ENCODE data around the gene KCNQ1.

Gene KCNQ1

GRCh38 chr11:2655834-2656622, 211.2 kb downstream of the KCNQ1 start:
- Histone ChIP-seq H3K27me3 (ENCODE audit: insufficient read depth, low read length) (no peaks in the 10 kb centered on the region), H3K9me3 (ENCODE audit: low read length) (peaks cover 8% of the 10 kb centered on the region), H3K4me1 (ENCODE audit: insufficient read depth, low read length) (no peaks in the 10 kb centered on the region), H3K4me3 (ENCODE audit: low read length) (no peak overlapping the region), H3K36me3 (ENCODE audit: insufficient read depth, low read length) (no peaks in the 10 kb centered on the region), H2AFZ (ENCODE audit: low read depth, low read length) (no peak overlapping the region)

DNA sequence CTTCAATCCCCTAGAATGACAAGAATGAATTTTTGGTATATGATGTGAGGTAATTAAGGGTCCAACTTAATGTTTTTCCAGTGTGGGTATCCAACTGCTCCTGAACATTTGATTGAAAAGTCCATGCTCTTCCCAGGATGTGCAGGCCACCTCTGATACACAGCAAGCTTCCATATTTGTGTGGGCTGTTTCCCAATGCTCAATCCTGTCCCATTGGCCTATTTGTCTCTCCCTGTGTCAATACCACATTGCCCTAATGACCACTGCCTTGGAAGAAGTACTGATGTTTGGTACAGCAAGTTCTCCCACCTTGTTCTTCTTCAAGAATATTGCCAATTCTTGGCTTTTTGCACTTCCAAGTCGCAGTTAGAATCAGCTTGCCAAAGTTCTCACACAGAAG, 212.1 kb downstream of the KCNQ1 start:
- H3K9me3 ChIP-seq (ENCODE audit: low read length), result peaks cover 10% of the 10 kb centered on the region
- no peak overlapping the region for H2AFZ ChIP-seq (ENCODE audit: low read depth, low read length)
- no peaks in the 10 kb centered on the region for H3K36me3 ChIP-seq (ENCODE audit: insufficient read depth, low read length)
- no peaks in the 10 kb centered on the region for H3K4me1 ChIP-seq (ENCODE audit: insufficient read depth, low read length)
- no peaks in the 10 kb centered on the region for H3K27me3 ChIP-seq (ENCODE audit: insufficient read depth, low read length)
- no peak overlapping the region for H3K4me3 ChIP-seq (ENCODE audit: low read length)

DNA sequence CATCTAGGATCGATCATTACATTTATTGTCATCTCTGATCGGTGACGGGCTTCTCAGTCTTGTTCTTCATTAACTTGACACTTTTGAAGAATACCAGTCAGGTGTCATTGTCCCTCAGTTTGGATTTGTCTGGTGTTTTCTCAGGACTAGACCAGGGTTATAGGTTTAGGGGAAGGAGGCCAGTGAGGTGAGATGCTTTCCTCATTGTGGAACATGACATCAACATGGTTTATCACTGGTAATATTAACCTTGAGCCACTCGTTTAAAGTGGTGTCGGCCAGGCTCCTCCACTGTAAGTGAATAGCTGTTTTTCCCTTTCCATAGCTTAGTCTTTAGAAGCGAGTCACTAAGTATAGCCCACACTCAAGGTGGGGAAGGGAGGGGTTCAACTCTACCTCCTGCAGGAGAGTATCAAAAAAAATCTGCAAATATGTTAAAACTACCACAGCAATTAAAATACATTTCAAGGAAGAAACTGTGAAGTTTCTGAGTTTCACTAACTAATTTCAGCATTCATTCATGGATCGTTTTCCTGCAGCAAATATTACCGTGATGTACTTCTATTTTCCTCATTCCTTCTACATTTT, 213.0 kb downstream of the KCNQ1 start:
- Histone ChIP-seq H3K36me3 (ENCODE audit: insufficient read depth, low read length) (no peaks in the 10 kb centered on the region), H3K9me3 (ENCODE audit: low read length) (peaks cover 10% of the 10 kb centered on the region), H3K4me3 (ENCODE audit: low read length) (no peak overlapping the region), H2AFZ (ENCODE audit: low read depth, low read length) (no peak overlapping the region), H3K27me3 (ENCODE audit: insufficient read depth, low read length) (no peaks in the 10 kb centered on the region), H3K4me1 (ENCODE audit: insufficient read depth, low read length) (no peaks in the 10 kb centered on the region)

DNA sequence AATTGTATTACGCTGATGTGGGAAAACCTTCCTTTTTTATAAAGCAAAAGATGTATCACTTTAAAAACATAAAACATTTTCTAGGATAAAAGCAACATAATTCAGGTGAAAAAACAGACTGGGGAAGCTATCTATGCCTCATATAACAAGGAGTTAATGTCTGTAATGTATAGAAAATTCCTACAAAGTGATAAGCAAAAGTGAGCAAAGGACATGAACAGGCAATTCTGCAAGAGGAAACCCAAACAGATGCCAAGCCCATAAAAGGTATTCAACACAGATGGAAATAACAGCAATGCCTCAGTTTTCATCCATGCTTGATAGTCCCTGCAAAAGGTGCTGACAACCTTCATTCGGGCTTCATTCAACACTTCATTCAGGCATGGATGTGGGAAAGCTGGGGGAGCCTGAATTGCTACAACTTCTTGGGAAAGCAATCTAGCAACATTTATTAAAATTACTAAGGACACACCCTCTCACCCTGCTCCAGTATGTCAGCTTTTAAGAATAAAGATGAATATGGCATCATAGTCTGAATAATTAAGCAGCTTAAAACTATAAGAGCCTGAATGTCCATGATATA, 215.6 kb downstream of the KCNQ1 start:
- H3K27me3 ChIP-seq (ENCODE audit: insufficient read depth, low read length), result no peaks in the 10 kb centered on the region
- no peaks in the 10 kb centered on the region for H3K36me3 ChIP-seq (ENCODE audit: insufficient read depth, low read length)
- no peak overlapping the region for H2AFZ ChIP-seq (ENCODE audit: low read depth, low read length)
- no peaks in the 10 kb centered on the region for H3K4me1 ChIP-seq (ENCODE audit: insufficient read depth, low read length)
- no peak overlapping the region for H3K4me3 ChIP-seq (ENCODE audit: low read length)
- H3K9me3 ChIP-seq (ENCODE audit: low read length), result peaks cover 12% of the 10 kb centered on the region

DNA sequence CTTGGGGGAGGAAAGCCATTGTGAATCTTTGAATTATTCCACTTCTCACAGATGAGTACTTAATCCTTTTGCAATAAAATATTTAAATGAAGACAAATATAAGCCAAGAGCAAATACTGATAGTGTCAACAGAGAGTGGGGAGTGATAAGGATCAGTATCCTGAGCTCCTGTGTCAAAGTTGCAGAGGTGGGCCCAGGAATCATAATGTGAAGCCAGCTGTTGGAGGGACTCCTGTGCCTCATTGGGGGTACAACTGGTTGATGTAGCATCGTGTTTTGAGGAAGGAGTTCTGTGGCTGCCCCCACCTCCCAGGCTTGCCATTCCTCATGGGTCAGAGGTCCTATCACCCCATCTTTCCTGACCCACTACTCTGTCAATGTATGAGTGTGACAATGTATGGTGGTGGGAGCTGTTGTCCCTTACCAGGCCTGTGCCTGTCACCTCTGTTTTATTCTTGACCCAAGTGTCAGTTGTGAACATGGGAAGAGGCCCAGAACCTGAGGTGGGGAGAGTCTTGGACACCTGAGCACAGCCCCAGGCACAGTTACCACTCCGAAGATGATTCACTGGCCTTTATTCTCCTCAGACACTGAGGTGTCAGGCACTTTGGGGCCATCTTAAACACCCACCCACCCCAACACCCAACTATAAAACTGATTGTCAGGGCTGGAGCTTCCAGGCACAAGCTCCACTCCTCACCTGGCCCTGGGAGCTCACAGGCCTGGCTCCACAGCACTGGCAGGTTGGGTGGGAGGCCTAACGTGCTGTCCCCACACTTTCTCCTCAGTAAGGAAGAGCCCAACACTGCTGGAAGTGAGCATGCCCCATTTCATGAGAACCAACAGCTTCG, 216.6 kb downstream of the KCNQ1 start:
- no peak overlapping the region for H2AFZ ChIP-seq (ENCODE audit: low read depth, low read length)
- no peaks in the 10 kb centered on the region for H3K36me3 ChIP-seq (ENCODE audit: insufficient read depth, low read length)
- H3K4me1 ChIP-seq (ENCODE audit: insufficient read depth, low read length), result no peaks in the 10 kb centered on the region
- H3K9me3 ChIP-seq (ENCODE audit: low read length), result peaks cover 12% of the 10 kb centered on the region
- H3K4me3 ChIP-seq (ENCODE audit: low read length), result no peak overlapping the region
- no peaks in the 10 kb centered on the region for H3K27me3 ChIP-seq (ENCODE audit: insufficient read depth, low read length)

DNA sequence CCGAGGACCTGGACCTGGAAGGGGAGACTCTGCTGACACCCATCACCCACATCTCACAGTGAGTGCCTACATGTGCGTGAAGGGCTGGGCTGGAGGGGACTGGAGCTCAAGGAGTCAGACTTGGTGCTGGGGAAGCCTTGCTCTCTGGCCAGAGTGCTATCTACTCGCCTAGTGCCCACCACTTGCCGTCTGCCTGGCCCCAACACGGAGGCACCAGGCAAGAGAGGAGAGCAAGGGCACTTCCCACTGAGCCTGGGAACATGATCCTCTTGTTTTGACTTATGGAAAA, 217.2 kb downstream of the KCNQ1 start:
- Histone ChIP-seq H3K36me3 (ENCODE audit: insufficient read depth, low read length) (no peaks in the 10 kb centered on the region), H3K4me3 (ENCODE audit: low read length) (no peak overlapping the region), H3K9me3 (ENCODE audit: low read length) (peaks cover 12% of the 10 kb centered on the region), H3K4me1 (ENCODE audit: insufficient read depth, low read length) (no peaks in the 10 kb centered on the region), H2AFZ (ENCODE audit: low read depth, low read length) (no peak overlapping the region), H3K27me3 (ENCODE audit: insufficient read depth, low read length) (no peaks in the 10 kb centered on the region)

DNA sequence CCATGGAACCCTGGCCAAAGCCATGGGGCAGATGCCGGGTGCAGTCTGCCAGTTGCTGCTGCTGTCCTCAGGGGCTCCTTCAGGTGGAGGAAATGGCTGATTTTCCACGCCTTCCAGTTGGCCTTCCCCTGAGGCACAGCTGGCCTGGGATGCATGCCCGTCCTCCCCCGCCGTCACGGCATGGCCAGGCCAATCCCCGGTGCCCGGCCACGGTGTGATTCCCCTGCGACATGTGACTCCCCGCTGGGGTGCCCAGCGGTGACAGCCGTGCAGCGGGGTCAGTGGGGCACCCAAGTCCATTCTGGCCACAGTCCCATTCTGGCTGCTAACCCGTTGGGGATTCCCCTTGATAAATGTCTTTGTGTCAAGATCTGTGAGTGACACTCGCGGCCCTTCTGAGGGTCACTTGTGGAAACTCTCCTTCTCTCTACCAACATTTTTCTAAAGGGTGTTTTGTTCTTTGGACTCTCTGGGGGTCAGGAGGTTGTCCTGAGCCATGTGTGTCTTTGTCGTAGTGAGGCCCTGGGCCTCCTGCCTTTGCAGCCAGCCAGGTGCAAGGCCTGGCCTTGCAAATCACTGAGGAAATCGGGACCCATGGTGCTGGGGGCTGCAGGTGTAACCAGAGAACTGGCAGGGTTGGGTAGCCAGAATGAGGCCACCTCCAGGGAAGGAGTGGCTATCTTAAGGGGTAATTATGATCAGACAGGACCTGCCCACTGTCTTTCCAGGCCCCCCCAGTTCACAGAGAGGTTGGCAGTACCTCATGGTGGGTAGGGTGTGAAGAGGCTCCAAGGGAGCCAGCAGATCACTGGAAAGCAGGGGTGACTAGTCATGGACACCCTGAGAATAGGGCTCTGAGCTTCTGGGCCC, 217.9 kb downstream of the KCNQ1 start:
- Histone ChIP-seq H3K4me3 (ENCODE audit: low read length) (no peak overlapping the region), H3K36me3 (ENCODE audit: insufficient read depth, low read length) (no peaks in the 10 kb centered on the region), H3K4me1 (ENCODE audit: insufficient read depth, low read length) (no peaks in the 10 kb centered on the region), H3K9me3 (ENCODE audit: low read length) (peaks cover 12% of the 10 kb centered on the region), H3K27me3 (ENCODE audit: insufficient read depth, low read length) (no peaks in the 10 kb centered on the region), H2AFZ (ENCODE audit: low read depth, low read length) (no peak overlapping the region)

DNA sequence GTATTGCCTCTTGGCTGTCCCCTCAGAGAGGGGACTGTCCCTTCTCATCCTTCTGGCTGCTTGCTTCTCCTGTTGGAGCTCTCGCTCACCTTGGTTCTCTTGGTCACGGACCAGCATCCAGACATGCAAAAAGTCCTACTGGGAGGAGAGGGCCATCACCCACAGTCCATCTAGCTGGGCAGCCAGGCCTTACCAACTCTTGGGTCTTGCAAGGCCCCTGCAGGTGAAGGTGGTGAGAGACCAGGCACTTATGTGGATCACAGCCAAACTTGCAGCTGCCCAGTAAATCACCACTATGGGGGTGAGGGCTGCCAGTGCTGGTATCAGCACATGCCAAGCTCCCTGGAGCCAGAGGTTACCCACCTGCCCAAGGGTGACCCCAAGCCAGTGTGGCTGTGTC, 218.7 kb downstream of the KCNQ1 start:
- H3K9me3 ChIP-seq (ENCODE audit: low read length), result peaks cover 12% of the 10 kb centered on the region
- H2AFZ ChIP-seq (ENCODE audit: low read depth, low read length), result no peak overlapping the region
- no peak overlapping the region for H3K4me3 ChIP-seq (ENCODE audit: low read length)
- no peaks in the 10 kb centered on the region for H3K36me3 ChIP-seq (ENCODE audit: insufficient read depth, low read length)
- no peaks in the 10 kb centered on the region for H3K27me3 ChIP-seq (ENCODE audit: insufficient read depth, low read length)
- H3K4me1 ChIP-seq (ENCODE audit: insufficient read depth, low read length), result no peaks in the 10 kb centered on the region

- Histone ChIP-seq H3K4me3 (ENCODE audit: low read length) (no peak overlapping the region), H3K9me3 (ENCODE audit: low read length) (peaks cover 12% of the 10 kb centered on the region), H3K4me1 (ENCODE audit: insufficient read depth, low read length) (no peaks in the 10 kb centered on the region), H3K27me3 (ENCODE audit: insufficient read depth, low read length) (no peaks in the 10 kb centered on the region), H3K36me3 (ENCODE audit: insufficient read depth, low read length) (no peaks in the 10 kb centered on the region), H2AFZ (ENCODE audit: low read depth, low read length) (no peak overlapping the region)
These were observed 219.1 kb downstream of the KCNQ1 start for GRCh38 chr11:2663915-2664314.

DNA sequence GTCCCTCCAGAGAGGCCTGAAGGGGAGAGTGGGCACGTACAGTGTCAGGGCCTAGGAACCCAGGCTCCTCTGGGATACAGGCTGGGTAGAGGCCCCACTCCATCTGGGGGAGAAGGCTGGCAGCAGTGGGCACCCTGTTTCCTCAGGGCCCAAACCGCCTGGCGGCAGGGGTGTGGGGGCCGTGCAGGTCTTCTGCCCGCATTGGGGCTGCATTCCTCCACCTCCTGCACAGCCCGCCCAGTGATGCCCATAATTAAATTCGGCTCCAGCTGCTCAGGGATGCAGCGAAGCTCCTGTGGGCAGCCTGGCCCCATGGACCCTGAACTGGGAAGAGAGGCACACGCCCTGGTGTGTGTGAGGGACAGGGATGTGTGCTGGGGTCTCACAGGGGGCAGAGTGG, 219.6 kb downstream of the KCNQ1 start:
- Histone ChIP-seq H3K4me1 (ENCODE audit: insufficient read depth, low read length) (no peaks in the 10 kb centered on the region), H2AFZ (ENCODE audit: low read depth, low read length) (no peak overlapping the region), H3K36me3 (ENCODE audit: insufficient read depth, low read length) (no peaks in the 10 kb centered on the region), H3K27me3 (ENCODE audit: insufficient read depth, low read length) (no peaks in the 10 kb centered on the region), H3K9me3 (ENCODE audit: low read length) (peaks cover 12% of the 10 kb centered on the region), H3K4me3 (ENCODE audit: low read length) (no peak overlapping the region)

GRCh38 chr11:2664791-2665525, 220.2 kb downstream of the KCNQ1 start:
- no peak overlapping the region for H2AFZ ChIP-seq (ENCODE audit: low read depth, low read length)
- no peaks in the 10 kb centered on the region for H3K36me3 ChIP-seq (ENCODE audit: insufficient read depth, low read length)
- H3K9me3 ChIP-seq (ENCODE audit: low read length), result peaks cover 12% of the 10 kb centered on the region
- H3K4me3 ChIP-seq (ENCODE audit: low read length), result no peak overlapping the region
- no peaks in the 10 kb centered on the region for H3K4me1 ChIP-seq (ENCODE audit: insufficient read depth, low read length)
- no peaks in the 10 kb centered on the region for H3K27me3 ChIP-seq (ENCODE audit: insufficient read depth, low read length)
